ENCODE measurements around the gene SLC9A3.

DNA sequence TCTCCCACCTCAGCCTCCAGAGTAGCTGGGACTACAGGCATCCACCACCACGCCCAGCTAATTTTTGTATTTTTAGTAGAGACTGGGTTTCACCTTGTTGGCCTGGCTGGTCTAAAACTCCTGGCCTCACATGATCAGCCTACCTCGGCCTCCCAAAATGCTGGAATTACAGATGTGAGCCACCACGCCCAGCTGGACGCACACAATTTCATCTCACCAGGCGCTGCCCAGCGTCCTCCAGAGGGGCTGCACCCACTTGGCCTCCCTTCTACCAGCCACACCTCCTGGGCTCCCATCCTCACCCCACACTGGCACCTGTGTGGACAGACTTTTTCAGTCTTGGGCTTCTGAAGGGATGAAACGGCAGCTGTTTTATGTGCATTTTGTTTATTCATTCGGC, 85.1 kb downstream of the SLC9A3 start:
- TF ChIP-seq, protein P1, sequence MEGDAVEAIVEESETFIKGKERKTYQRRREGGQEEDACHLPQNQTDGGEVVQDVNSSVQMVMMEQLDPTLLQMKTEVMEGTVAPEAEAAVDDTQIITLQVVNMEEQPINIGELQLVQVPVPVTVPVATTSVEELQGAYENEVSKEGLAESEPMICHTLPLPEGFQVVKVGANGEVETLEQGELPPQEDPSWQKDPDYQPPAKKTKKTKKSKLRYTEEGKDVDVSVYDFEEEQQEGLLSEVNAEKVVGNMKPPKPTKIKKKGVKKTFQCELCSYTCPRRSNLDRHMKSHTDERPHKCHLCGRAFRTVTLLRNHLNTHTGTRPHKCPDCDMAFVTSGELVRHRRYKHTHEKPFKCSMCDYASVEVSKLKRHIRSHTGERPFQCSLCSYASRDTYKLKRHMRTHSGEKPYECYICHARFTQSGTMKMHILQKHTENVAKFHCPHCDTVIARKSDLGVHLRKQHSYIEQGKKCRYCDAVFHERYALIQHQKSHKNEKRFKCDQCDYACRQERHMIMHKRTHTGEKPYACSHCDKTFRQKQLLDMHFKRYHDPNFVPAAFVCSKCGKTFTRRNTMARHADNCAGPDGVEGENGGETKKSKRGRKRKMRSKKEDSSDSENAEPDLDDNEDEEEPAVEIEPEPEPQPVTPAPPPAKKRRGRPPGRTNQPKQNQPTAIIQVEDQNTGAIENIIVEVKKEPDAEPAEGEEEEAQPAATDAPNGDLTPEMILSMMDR (conservative IDR thresholded peaks at IDR 0.05 in 1 of 2, IDR thresholded peaks at IDR 0.05 in 1 of 2; ENCODE audit: extremely low read depth in 1 of 2, insufficient read depth in 1 of 2, low read depth in 1 of 2, low read length in 2 of 2) = no peak
- TF ChIP-seq EZH2 (IDR thresholded peaks at IDR 0.05; ENCODE audit: borderline replicate concordance, low read length) = no peak

Measured in mammary epithelial cell (primary cell).